Activated naive CD8-positive, alpha-beta T cell (primary cell): ENCODE results near the gene KNDC1.
A peak's percentile ranks its signal among the peaks of the same experiment; 100 is the strongest.

Experiments
- H3K27ac Mint-ChIP-seq: one replicate; pipeline ENCODE4 v1.8.0; 2021; ENCODE audit warnings: mixed read lengths
- H3K27me3 Mint-ChIP-seq: one replicate; pipeline ENCODE4 v1.8.0; 2021; ENCODE audit warnings: mixed read lengths
- H3K36me3 Mint-ChIP-seq: one replicate; pipeline ENCODE4 v1.8.0; 2021; ENCODE audit warnings: mixed read lengths
- H3K4me1 Mint-ChIP-seq: one replicate; pipeline ENCODE4 v1.8.0; 2021; ENCODE audit warnings: low read depth, mixed read lengths
- H3K4me3 Mint-ChIP-seq: one replicate; pipeline ENCODE4 v1.8.0; 2021; ENCODE audit warnings: mild to moderate bottlenecking, mixed read lengths
- H3K9me3 Mint-ChIP-seq: one replicate; pipeline ENCODE4 v1.8.0; 2021; ENCODE audit warnings: low read depth, mixed read lengths

Gene KNDC1

GRCh38 chr10:133269367-133269766 lies 109.3 kb downstream of the KNDC1 start:
- H3K27ac Mint-ChIP-seq: no peak overlapping the region
- H3K9me3 Mint-ChIP-seq: no peaks in the 10 kb centered on the region
- peaks cover 10% of the 10 kb centered on the region for H3K4me1 Mint-ChIP-seq
- no peaks in the 10 kb centered on the region for H3K27me3 Mint-ChIP-seq
- H3K4me3 Mint-ChIP-seq: no peak overlapping the region
- H3K36me3 Mint-ChIP-seq: no peaks in the 10 kb centered on the region

GRCh38 chr10:133270204-133270603 lies 110.2 kb downstream of the KNDC1 start:
- no peaks in the 10 kb centered on the region for H3K9me3 Mint-ChIP-seq
- peaks cover 7% of the 10 kb centered on the region for H3K4me1 Mint-ChIP-seq
- no peak overlapping the region for H3K4me3 Mint-ChIP-seq
- H3K27ac Mint-ChIP-seq: no peak overlapping the region
- H3K27me3 Mint-ChIP-seq: no peaks in the 10 kb centered on the region
- H3K36me3 Mint-ChIP-seq: no peaks in the 10 kb centered on the region

DNA sequence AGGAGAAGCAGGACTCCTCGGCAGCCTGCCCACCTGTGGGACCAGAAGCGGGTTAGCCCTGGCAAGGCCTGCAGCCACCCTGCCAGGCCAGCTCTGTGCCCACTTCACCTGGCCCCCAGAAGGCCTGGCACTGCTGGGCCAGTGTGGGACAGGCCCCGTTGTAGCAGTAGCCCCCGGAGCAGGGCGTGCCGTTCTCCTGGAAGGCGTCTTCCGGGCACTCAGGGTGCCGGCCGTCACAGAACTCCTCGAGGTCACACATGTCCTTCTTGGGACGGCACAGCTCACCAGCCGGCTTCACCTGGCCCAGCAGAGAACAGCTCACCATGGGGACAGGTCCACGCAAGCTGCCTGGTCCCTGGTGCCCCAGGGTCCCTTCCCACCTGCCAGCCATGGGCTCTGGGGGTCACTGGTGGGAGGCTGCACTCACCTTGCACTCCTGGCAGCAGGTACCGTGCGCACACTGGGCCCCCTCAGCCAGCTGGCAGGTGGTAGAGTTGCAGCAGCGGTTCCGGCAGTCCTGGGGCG lies 110.8 kb downstream of the KNDC1 start:
- H3K9me3 Mint-ChIP-seq: no peaks in the 10 kb centered on the region
- no peak overlapping the region for H3K4me3 Mint-ChIP-seq
- peaks cover 5% of the 10 kb centered on the region for H3K4me1 Mint-ChIP-seq
- no peaks in the 10 kb centered on the region for H3K27me3 Mint-ChIP-seq
- no peak overlapping the region for H3K27ac Mint-ChIP-seq
- H3K36me3 Mint-ChIP-seq: no peaks in the 10 kb centered on the region

DNA sequence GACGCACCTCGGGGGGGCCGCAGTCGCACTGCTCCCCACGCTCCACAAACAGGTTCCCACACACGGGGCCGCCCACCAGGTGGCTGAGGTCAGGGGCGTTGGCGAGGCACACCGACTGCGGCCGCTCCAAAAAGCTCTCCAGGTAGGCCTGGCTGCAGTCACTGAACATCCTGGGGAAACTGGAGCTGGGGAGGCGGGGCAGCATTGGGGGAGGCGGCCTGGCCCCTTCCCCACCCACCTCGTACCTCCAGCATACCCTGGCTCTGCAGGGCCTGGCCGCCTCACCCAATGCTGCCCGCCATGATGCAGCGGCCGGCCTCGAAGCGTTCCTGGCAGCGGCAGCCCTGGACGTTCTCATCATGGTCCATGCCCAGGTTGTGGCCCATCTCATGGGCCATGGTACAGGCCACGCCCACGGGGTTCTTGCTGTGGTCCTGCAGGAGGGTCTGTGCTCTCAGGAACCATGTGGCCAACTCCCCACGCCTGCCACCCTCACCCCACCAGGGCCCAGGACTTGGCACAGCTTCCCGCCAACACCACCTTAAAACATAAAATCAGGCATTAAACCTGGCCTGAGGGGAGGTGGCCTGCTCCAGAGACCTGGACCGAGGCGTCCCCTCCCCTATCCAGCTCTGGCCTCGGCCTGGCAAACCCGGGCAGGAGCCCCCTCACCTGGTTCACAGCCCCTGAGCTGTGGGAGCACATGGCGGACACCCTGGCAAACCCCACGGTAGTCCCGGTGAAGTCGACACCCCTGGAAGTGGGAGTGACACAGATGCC lies 111.7 kb downstream of the KNDC1 start:
- Mint-ChIP-seq H3K4me3 (no peak overlapping the region), H3K4me1 (peaks cover 6% of the 10 kb centered on the region), H3K36me3 (no peaks in the 10 kb centered on the region), H3K27me3 (no peaks in the 10 kb centered on the region), H3K9me3 (no peaks in the 10 kb centered on the region), H3K27ac (no peak overlapping the region)

- Mint-ChIP-seq H3K4me3 (no peak overlapping the region), H3K36me3 (no peaks in the 10 kb centered on the region), H3K27me3 (no peaks in the 10 kb centered on the region), H3K27ac (no peak overlapping the region), H3K9me3 (no peaks in the 10 kb centered on the region), H3K4me1 (peaks cover 6% of the 10 kb centered on the region)
Observed at GRCh38 chr10:133272301-133272963, 112.4 kb downstream of the KNDC1 start.

DNA sequence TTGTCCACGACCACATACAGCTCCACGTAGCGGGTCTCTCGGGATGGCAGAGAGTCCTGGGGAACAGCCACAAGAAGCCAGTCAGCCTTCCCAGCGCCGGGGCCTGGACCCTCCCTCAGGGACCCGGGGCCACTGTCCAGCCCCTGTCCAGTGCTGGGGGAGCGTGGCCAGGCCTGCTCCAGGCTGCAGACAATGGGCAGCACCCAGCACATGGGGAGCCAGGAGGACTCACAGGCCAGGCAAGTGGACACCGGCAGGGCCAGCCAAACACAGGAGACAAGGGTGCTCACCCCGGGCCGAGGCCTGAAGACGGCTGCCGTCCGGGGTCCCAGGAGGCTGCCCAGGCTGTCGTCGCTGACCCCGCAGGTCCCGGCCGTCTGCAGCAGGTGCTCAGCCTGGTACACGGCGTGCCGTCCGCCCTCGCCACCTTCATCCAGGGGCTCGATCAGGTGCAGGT lies 113.0 kb downstream of the KNDC1 start:
- Mint-ChIP-seq H3K27me3 (no peaks in the 10 kb centered on the region), H3K9me3 (no peaks in the 10 kb centered on the region), H3K36me3 (no peaks in the 10 kb centered on the region), H3K27ac (no peak overlapping the region), H3K4me1 (peaks cover 9% of the 10 kb centered on the region), H3K4me3 (no peak overlapping the region)

GRCh38 chr10:133273534-133274143 lies 113.6 kb downstream of the KNDC1 start:
- Mint-ChIP-seq H3K27me3 (no peaks in the 10 kb centered on the region), H3K4me3 (no peak overlapping the region), H3K9me3 (no peaks in the 10 kb centered on the region), H3K27ac (no peak overlapping the region), H3K36me3 (no peaks in the 10 kb centered on the region), H3K4me1 (peaks cover 16% of the 10 kb centered on the region)

- Mint-ChIP-seq H3K4me1 (peaks cover 17% of the 10 kb centered on the region), H3K4me3 (peak overlapping the region; percentile 88), H3K9me3 (no peaks in the 10 kb centered on the region), H3K27ac (peak overlapping the region; percentile 70), H3K36me3 (no peaks in the 10 kb centered on the region), H3K27me3 (no peaks in the 10 kb centered on the region)
Observed at GRCh38 chr10:133274751-133275683, 115.0 kb downstream of the KNDC1 start.

DNA sequence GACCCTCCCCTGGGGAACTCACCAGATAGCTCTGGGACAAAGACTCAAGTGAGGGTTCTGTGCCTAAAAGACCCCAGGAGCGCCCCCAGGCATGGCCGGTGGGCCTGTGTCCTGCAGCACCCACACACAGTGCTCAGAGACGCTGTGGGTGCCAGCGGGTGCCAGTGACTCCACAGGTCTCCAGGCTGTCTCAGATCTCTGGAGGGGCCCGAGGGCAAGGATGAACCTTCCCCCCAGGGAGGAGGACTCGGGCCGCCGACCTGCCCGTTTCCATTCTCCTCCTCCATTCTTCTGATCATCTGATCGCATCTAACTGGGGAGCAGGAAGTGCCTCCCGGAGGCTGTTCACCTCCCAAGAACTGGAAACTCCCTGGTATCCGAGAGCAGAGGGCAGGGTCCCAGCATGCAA lies 115.7 kb downstream of the KNDC1 start:
- Mint-ChIP-seq H3K4me1 (peaks cover 17% of the 10 kb centered on the region), H3K4me3 (peak overlapping the region; percentile 88), H3K9me3 (no peaks in the 10 kb centered on the region), H3K27ac (peak overlapping the region; percentile 66), H3K27me3 (no peaks in the 10 kb centered on the region), H3K36me3 (no peaks in the 10 kb centered on the region)
